Stimulated activated CD4-positive, alpha-beta T cell treated with anti-CD3 and anti-CD28 coated beads, Interleukin-15, amount 100 ng/mL, for 24 hours (primary cell): Measurements from ENCODE around the gene RBKS.
"Not testable (repeated sequence)": the region's sequence is repeated elsewhere in the genome, so short reads cannot be mapped to it uniquely, and the experiment has no call there.

Experiments
- DNase-seq: peaks from one replicate; pipeline ENCODE4 v3.0.0-alpha.2; 2020

RBKS gene

DNA sequence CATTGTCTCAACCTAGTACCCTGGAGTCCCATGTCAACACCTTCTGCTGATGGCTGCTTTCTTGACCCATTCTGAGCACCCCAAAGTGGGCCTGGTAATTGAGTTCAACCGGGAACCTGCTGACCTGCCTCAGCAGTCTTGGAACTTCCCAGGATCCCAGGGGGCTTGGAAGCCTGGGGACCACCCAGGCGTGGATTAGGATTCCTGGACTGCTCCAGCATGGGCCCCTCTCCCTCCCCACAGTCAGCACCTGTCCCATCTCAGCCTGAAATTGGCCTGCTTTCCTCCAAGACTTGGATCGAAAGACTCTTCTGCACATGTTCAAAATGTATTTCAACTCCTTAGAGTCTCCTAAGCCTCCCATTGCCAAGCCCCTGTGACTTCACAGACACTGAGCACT lies 134.1 kb downstream of the RBKS start:
- no peak for DNase-seq

DNA sequence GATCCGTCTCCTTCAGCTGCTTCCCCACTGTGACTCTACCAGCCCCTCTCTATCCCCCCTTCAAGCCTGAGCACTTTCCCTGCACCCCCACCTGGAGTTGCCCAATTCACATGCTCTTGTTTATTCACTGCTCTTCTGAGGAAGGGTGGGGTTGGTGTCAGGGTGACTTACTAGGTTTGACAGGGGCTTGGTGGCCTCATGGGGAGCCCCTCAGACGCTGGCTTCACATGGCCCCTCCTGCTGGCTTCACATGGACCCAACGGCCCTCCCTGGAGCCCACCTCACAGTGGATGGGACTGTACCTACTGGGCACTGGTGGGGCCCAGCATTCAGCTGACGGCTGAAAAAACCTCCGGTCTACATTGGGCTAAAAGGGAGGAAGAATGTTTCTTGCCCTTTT lies 135.4 kb downstream of the RBKS start:
- DNase-seq, result no peak

DNA sequence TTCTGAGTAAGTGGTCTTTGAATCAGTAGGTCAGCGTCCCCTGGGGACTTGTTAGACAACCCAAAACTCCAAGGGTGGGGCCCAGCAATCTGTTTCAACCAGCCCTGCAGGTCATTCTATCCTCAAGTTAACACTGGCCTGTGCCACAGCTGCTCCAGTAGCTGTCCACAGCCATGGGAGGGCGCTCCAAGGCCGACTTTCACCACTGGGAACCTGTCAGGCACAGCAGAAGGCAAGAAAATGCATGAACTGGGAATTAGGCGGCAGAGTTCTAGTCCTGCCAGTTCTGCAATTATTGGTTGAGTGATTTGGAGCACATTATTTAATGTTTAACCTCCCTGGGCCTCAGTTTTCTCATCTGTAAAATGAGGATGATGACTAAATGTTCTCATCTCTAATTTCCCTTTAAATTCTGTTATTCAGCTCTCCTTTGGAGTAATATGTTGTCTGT lies 136.0 kb downstream of the RBKS start:
- DNase-seq, result peak; percentile 89

DNA sequence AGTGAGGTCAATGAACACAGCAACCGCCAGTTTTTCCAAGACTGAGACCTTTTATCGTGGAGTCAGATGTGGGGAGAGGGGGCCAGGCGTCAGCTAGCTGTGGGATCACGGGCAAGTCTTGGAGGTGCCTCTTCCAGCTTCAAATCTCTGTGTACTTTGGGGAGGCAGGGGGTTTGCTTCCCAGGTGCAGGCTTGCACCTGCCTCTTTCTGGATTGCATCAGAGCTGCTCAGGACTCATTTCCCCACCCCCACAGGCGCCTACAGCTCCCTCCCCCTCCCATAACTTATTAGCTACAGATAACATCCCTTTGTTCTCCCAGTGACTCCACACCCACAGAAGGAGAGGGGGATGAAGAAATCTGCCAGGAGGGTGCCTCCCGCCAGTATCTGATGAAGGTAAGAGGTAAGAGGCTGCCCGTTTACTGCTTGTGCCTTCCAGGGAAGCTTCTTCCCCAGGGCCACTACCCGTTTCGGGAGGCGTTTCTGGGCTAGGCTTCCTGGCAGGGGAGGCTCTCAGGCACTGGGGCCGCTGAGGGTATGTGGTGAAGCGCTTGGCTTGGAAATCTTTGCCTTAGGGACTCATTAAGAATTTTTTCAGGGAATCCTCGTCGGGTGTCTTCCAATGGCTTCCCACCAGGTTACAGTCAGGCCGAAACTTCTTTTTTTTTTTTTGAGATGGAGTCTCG lies 137.5 kb downstream of the RBKS start:
- DNase-seq, result no peak

DNA sequence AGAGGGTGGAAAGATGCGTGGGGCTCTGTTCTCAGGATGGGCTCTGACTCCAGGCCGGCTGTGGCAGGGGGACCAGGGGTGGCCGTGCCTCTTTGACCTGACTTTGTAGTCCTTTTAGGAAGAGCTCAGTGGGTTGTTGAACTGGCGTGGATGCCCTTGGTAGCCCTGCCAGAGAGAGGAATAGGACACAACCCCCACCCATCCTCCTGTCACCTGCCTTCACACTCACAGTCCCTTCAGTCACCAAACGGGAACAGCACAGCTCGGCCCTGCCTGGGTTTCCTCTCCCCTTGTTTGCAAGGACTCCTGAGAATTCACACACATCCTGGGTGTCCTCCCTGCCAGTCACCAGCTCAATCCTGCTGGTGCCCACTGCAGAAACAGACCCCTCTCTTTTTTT lies 138.8 kb downstream of the RBKS start:
- DNase-seq, result no peak

DNA sequence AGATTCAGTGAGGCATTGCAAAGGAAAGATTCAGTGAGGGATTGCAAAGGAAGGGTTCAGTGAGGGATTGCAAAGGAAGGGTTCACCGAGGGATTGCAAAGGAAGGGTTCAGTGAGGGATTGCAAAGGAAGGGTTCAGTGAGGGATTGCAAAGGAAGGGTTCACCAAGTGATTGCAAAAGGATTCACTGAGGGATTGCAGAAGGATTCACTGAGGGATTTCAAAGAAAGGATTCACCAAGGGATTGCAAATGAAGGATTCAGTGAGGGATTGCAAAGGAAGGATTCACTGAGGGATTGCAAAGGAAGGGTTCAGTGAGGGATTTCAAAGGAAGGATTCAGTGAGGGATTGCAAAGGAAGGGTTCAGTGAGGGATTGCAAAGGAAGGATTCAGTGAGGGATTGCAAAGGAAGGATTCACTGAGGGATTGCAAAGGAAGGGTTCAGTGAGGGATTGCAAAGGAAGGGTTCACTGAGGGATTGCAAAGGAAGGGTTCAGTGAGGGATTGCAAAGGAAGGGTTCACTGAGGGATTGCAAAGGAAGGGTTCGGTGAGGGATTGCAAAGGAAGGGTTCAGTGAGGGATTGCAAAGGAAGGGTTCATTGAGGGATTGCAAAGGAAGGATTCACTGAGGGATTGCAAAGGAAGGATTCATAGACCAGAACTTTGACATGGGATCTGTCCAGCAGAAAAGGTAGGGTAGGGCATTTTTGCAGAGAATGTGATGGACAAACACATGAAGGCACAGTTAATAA lies 141.2 kb downstream of the RBKS start:
- not testable (repeated sequence) for DNase-seq

DNA sequence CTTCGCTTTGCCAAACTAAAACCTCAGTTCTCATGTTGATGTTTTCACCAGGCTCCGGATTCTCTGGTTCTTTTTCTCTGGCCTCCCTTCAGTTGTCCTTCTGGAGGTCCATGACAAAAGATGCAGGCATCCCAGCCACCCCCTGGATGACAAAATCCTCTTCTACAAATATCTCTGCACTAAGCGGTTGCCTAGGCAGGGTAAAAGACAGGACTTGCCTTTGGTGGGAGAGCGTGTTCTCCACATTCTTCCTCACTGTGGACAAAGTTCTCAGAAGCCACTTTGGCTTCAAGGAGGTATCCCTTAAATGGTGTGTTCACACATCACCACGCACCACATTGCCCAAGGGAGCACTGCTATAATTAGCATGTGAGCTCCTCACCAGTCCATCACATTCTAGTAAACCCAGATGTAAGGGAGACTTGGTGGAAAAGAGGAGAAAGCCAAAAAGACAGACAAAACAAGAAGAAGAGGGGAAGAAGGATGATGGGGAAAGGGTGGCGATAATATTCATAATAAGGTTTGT lies 142.3 kb downstream of the RBKS start:
- DNase-seq, result no peak

DNA sequence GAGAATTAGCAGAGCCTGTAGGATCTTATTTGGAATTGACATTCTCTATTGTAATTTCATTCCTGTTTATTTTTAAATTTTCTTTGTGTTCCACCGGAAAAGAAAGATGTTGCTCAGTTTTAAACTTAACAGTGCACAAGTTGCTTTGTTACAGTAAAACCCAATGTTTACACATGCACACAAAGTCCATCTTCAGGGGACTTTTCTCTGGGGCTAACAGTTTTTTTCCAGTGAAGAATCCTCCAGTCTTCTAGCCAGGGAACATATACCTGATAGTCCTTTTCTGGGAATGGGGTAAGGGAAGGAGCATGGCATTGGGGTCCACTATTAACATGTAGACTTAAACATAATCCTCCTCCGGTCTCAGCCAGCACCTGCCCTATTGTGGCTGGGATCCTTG lies 143.9 kb downstream of the RBKS start:
- DNase-seq, result no peak

DNA sequence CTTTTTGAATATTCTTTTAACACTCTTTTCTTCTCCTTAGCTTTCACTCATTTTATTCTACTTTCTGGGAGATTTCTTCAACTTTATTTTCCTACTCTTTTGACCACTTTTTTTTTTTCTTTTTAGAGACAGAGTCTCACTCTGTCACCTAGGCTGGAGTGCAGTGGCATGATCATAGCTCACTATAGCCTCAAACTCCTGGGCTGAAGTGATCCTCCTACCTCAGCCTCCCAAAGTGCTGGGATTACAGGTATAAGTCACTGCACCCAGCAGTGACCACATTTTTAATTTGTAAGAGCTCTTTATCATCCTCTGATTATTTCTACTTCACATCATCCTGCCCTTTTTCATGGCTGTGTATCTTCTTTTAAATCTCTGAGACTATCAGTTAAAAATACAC lies 144.7 kb downstream of the RBKS start:
- not testable (repeated sequence) for DNase-seq

DNA sequence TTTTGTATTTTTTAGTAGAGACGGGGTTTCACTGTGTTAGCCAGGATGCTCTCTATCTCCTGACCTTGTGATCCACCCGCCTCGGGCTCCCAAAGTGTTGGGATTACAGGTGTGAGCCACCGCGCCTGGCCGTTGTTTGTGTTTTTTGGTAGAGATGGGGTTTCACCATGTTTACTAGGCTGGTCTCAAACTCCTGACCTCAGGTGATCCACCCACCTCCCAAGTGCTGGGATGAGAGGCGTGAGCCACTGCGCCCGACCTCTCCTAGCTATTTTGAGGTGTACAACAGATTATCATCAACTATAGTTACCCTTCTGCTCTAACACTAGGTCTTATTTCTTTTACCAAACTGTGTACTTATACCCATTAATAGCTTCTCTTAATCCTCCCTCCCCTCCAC lies 147.6 kb downstream of the RBKS start:
- DNase-seq, result no peak

DNA sequence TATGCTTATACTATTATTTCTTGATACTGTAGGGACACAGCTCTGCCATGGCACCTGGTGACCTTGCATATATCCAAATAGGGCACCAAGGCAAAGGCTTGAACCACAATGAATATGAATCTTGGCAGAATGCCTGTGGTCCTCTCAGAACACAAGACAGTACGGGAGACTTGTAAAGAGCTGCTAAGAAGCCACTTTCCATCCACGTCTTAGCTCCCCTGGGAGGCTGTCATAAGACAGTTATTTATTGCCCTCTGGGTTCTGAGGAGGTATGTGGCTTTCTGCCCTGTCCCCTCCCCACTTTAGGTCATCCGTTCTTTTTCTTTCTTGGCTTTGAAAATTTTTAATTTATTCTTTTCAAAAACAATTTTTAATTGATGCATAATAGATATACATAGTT lies 148.5 kb downstream of the RBKS start:
- no peak for DNase-seq

DNA sequence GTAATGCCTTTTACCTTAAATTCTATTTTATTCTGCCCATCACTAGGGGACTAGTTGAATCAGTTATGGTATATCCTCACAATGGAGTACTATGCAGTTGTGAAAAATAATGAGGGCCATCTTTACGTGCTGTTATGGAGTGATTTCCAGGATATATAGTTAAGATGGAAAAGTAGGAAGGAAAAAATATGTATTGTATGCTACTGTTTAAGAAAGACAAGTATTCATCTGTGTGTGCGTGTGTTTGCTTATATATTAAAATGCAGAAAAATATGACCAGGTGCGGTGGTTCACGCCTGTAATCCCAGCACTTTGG lies 151.2 kb downstream of the RBKS start:
- DNase-seq, result no peak

DNA sequence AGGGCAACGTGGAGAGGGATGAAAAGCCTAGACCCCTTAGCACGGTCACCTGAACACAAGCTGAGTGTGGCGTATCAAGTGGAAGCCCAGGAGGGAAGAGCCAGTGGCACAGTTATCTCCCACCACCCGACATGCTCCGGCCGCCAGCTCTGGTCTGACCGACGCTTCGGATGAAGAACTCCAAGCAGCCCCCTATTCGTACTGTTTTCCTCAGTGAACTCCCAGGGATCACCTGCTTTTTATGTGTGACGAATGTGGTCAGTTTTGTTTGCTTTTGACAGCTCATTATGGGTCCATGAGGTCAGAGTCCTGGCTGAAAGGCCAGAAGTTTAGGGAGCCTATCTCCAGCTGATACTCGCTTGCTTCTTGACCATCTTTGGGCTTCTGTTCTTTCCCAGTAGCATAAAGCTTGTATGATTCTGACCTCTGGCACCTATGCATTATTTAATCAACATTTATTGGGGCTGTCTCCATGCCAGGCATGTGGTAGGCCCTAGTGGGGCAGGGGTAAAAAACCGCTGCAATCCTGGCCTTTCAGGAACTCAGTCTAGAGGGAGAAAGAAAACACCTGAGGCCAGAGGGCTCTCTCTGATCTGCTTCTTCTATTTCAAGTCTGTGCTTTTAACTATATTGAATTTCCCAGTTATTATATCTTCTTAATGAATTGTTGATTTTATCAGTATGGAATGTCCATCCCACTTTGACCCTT lies 151.7 kb downstream of the RBKS start:
- DNase-seq, result no peak

DNA sequence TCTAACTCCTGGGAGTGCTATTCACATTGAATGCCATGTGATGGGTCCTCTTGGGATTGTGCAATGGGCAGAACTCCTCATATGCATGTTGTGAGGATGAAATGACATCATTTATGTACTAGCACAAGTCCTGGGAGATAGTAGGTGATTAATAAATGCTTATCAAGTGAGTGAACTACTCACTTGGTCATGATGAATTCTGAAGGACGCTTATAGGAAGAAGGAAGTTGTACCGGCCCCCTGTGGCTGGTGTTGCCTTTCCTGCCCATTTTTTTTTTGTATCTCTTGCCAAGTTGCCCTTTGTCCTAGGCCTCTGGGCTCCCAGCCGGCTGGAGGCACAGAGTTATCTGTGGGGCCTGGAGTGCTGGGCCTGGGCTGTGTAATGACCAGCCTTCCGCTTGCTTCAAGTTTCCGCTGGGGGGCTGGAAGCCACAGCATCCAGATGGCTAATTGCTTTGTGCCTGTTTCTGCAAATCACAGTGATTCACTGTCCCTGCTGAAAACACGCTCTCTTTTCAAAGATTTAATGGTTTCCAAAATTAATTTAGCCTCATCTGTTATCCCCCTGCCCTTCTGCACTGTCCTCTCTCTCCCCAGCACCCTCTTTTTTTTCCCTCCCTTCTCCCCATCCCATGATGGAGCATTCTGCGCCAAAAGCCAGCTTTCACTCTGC lies 152.4 kb downstream of the RBKS start:
- no peak for DNase-seq

DNA sequence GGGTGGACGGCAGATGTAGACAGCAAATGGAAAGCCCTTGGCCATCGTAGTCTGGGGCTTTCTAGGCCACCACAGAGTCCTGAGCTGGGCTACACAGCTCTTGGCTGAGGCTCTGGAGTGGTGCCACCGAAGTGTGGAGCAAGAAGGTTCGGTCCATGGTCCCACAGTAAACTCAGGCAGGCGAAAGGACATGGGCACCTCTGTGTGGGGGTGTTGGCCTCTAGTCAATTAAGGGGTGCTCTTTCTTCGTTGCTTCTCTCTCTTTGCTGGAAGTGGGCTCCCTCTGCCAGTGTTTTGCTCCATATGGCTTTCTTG lies 153.3 kb downstream of the RBKS start:
- no peak for DNase-seq

DNA sequence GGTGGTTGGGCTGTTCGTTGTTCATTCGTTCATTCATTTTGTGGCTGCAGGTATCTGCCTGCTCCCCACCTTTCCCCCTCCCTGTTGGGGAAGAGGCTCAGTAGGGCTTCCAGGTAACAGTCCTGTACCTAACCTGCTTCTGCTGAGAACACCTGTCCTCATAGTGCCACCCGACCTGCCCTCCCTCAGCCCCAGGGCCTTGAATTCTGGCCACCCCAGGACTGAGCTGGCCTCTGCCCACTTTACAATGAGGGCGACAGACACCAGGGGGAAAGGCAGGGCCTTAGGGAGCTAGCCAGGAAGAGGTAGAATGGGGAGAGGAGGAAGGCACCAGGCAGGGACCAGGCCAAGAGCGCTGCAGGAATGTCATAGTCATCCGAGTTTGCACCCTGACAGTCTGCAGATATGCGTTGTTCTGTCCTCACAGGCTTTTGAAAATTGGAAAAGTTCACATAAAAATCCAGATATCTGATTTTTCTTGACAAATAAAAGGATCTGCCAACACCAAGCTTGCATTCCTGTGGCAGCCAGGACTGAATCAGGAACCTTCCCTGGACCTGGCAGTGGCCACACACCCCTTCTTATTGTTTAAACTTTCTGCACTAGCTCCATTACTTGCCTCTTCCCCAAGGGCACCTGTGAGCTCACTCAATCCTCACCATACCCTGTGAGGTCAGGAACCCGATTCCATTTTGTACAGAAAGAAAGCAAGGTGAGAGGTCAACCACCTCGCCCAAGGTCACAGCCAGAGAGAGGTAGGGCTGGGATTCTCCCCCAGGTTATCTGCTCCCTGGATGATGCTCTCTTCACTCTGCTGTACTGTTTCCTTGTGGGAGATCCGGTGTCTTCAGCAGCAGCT lies 153.9 kb downstream of the RBKS start:
- DNase-seq, result no peak

DNA sequence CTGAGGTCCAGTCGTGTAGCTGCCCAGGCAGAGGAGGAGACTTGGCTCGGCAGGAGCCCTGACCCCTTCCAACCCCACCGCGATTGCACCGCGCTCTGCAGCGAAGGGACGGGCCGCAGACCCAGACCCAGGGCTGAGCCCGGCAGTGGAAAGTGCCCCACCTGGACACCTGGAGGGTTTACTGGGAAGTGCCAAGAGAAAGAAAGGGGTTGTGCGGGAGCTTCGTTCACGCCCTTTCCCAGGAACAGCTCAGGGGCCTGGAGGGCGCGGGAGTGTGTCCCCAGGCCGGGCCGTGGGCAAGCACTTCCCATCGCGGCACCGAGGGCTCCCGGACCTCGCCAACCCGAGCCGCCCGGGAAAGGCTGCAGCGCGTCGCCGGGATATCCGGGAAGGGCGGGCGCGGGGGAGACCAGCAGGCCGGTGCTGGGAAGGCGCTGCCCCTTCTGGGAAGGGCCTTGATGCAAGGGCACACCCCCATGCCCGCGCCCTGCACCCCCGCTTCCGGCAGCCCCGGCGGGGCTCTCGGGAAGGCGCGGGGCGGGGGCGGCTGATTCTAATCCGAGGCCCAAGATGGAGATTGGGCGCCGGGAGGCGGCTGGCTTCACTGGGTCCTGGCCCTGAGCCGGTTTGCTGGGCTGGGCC lies 154.8 kb downstream of the RBKS start:
- peak; percentile 83 for DNase-seq

DNA sequence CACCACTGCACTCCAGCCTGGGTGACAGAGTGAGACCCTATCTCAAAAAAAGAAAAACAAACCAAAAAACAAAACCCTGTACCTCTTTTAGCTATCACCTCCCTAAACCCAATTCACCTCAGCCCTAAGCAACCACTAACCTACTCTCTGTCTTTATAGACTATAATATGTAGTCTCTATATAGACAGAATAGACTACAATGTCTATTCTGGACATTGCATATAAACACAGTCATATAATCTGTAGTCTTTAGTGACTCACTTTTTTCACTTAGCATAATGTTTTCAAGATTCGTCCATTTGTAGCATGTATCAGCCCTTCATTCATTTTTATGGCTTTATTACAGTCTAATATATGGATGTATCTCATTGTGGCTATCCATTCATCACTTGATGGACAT lies 155.9 kb downstream of the RBKS start:
- no peak for DNase-seq
